ENCODE data around the gene SLC44A1. TPM values are rescaled to one million over a fixed set of nuclear protein-coding genes. Genes with fewer than 3 reads are reported as not detected.

The SLC44A1 gene
- total and polyA plus RNA-seq, 2 of the 13 experiments (the other 11 are each of a cell fraction or from before 2014, with no cell fraction given), result 21.4 to 40.8 TPM

DNA sequence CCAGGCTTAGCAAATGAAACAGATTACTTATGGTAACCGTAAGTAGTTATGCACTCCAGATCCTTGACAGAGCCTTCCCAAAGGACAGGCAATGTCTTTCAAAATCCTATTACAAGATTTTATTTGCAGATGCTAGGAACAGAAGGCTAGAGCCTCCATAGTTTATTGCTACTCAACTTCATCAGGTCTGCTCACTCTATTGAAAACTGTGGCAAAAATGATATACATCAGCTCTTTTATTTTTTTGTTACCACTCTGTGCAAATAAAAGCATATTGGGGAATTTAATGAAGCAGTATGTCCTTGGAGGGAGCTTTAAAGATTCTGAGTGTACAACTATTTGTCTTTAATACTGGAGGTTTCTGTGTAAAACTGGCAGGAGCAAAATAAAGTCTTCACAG, 46.5 kb downstream of the SLC44A1 start:
- Histone ChIP-seq H3K36me3 (replicated peaks in 1 of 2; ENCODE audit: control insufficient read depth in 1 of 2, insufficient read depth in 2 of 2, low read length in 2 of 2) (no peaks in the 10 kb centered on the region), H3K79me2 (ENCODE audit: insufficient read depth, low read length) (peaks cover 45% of the 10 kb centered on the region), H2AFZ (ENCODE audit: low read length) (no peak overlapping the region), H3K4me3 (replicated peaks in 1 of 3; ENCODE audit: insufficient read depth in 1 of 3, low read depth in 2 of 3, low read length in 3 of 3) (peak overlapping the region in 2 of 3 experiments; percentile 9 to 24; a peak in 3 of 6 replicates), H3K27me3 (ENCODE audit: control insufficient read depth in 1 of 2, insufficient read depth in 2 of 2, low read length in 2 of 2) (no peaks in the 10 kb centered on the region), H3K9me3 (ENCODE audit: low read length) (no peaks in the 10 kb centered on the region), H3K27ac (ENCODE audit: extremely low read length, insufficient read depth, low read length) (peak overlapping the region; percentile 76), H3K4me2 (ENCODE audit: low read depth, low read length) (peak overlapping the region; percentile 63), H3K4me1 (ENCODE audit: insufficient read depth, low read length) (peaks cover 77% of the 10 kb centered on the region), H4K20me1 (ENCODE audit: insufficient read depth, low read length) (no peaks in the 10 kb centered on the region), H3K9ac (ENCODE audit: insufficient read depth, low read depth, low read length) (peak overlapping the region; percentile 35)
- TF ChIP-seq GTF2F1 (IDR thresholded peaks at IDR 0.05; ENCODE audit: low read length), result no peak
- TF ChIP-seq, protein P1, sequence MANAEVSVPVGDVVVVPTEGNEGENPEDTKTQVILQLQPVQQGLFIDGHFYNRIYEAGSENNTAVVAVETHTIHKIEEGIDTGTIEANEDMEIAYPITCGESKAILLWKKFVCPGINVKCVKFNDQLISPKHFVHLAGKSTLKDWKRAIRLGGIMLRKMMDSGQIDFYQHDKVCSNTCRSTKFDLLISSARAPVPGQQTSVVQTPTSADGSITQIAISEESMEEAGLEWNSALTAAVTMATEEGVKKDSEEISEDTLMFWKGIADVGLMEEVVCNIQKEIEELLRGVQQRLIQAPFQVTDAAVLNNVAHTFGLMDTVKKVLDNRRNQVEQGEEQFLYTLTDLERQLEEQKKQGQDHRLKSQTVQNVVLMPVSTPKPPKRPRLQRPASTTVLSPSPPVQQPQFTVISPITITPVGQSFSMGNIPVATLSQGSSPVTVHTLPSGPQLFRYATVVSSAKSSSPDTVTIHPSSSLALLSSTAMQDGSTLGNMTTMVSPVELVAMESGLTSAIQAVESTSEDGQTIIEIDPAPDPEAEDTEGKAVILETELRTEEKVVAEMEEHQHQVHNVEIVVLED (CRISPR knock-in tag; IDR thresholded peaks at IDR 0.05; ENCODE audit: borderline replicate concordance), result 0 out of 2 replicates have a peak, but pooled peaks have one; percentile 0
- no peak for TF ChIP-seq ZNF20 (CRISPR knock-in tag; IDR thresholded peaks at IDR 0.05)
- TF ChIP-seq, protein P2, sequence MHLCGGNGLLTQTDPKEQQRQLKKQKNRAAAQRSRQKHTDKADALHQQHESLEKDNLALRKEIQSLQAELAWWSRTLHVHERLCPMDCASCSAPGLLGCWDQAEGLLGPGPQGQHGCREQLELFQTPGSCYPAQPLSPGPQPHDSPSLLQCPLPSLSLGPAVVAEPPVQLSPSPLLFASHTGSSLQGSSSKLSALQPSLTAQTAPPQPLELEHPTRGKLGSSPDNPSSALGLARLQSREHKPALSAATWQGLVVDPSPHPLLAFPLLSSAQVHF (CRISPR knock-in tag; IDR thresholded peaks at IDR 0.05), result no peak
- TF ChIP-seq HOXA5 (CRISPR knock-in tag; IDR thresholded peaks at IDR 0.05), result peak; percentile 21; the same call in 1 of the 2 replicates
- TF ChIP-seq XBP1 (CRISPR knock-in tag; IDR thresholded peaks at IDR 0.05), result no peak
- no peak for TF ChIP-seq SAP130 (CRISPR knock-in tag; IDR thresholded peaks at IDR 0.05; ENCODE audit: low read depth)
- no peak for TF ChIP-seq CEBPB (IDR thresholded peaks at IDR 0.05; ENCODE audit: borderline replicate concordance, low read depth, low read length)
- TF ChIP-seq ZSCAN29 (CRISPR knock-in tag; conservative IDR thresholded peaks at IDR 0.05), result no peak
- no peak for TF ChIP-seq MXI1 (IDR thresholded peaks at IDR 0.05; ENCODE audit: borderline replicate concordance, low read depth, low read length)
- no peak for TF ChIP-seq ADNP (CRISPR knock-in tag; IDR thresholded peaks at IDR 0.05)
- TF ChIP-seq, protein P3, sequence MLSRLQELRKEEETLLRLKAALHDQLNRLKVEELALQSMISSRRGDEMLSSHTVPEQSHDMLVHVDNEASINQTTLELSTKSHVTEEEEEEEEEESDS (CRISPR knock-in tag; IDR thresholded peaks at IDR 0.05; ENCODE audit: borderline replicate concordance), result no peak
- peak; percentile 75; the same call in 1 of the 2 replicates for TF ChIP-seq ZSCAN20 (CRISPR knock-in tag; IDR thresholded peaks at IDR 0.05; ENCODE audit: borderline replicate concordance)
- no peak for TF ChIP-seq ZNF557 (CRISPR knock-in tag; IDR thresholded peaks at IDR 0.05)
- no peak for TF ChIP-seq ZNF33A (CRISPR knock-in tag; IDR thresholded peaks at IDR 0.05; ENCODE audit: borderline replicate concordance)
- TF ChIP-seq, protein P4, sequence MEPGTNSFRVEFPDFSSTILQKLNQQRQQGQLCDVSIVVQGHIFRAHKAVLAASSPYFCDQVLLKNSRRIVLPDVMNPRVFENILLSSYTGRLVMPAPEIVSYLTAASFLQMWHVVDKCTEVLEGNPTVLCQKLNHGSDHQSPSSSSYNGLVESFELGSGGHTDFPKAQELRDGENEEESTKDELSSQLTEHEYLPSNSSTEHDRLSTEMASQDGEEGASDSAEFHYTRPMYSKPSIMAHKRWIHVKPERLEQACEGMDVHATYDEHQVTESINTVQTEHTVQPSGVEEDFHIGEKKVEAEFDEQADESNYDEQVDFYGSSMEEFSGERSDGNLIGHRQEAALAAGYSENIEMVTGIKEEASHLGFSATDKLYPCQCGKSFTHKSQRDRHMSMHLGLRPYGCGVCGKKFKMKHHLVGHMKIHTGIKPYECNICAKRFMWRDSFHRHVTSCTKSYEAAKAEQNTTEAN (CRISPR knock-in tag; conservative IDR thresholded peaks at IDR 0.05), result 0 out of 2 replicates have a peak, but pooled peaks have one; percentile 16
- 0 out of 2 replicates have a peak, but pooled peaks have one; percentile 1 for TF ChIP-seq ZBTB3 (CRISPR knock-in tag; IDR thresholded peaks at IDR 0.05; ENCODE audit: borderline replicate concordance, low read depth)
- FAIRE-seq, result no peak
- in situ Hi-C loops (cut with HindIII; ENCODE audit: extremely low pct_ligation_motif_present, low pct_unique_long_range_greater_than_20kb) (loop anchor here (5.0 kb wide), 1 partner anchor 39 kb away; no protein-coding TSS in a partner anchor), intact Hi-C loops (cut with micrococcal nuclease; ENCODE audit: unreplicated experiment) (loop anchor here (5.0 kb wide), 3 partner anchors 41 to 99 kb away; no protein-coding TSS in a partner anchor)
- ChIA-PET POLR2A (interaction anchor here (0.7 to 2.9 kb wide), 16 partner anchors 9 to 401 kb away, joined by 3 to 32 read pairs (median 4); partner anchors contain the start of gene SLC44A1), CTCF (ENCODE audit: low intra/inter-chr PET ratio, low total read pairs) (no interaction called here)
- ATAC-seq, result peak; percentile 63
- no peak for DNase-seq (ENCODE audit: low spot score)
- 53% methylated on average over 1 of the region's 1 CpG for WGBS (ENCODE audit: low lambda C conversion rate)
- BruUV-seq (replicated peaks), result no TSS peak
